ENCODE measurements around the gene VPS13D. TPM values are rescaled to one million over a fixed set of nuclear protein-coding genes. Genes with fewer than 3 reads are reported as not detected.
A peak's percentile ranks its signal among the peaks of the same experiment; 100 is the strongest.

VPS13D gene
- total RNA-seq, 6 experiments from 2014 or later, result 25.9 to 36.9 (median 30.8) TPM

GRCh38 chr1:12439073-12439472, 209.2 kb downstream of the VPS13D start:
- H3K27me3 ChIP-seq, result no peaks in the 10 kb centered on the region
- 48% methylated on average over 3 of the region's 5 CpGs for WGBS (ENCODE audit: insufficient coverage, low coverage, low lambda C conversion rate, missing lambda C conversion rate)
- intact Hi-C loops (cut with DNase I), result no loop called here

GRCh38 chr1:12441414-12442105, 211.7 kb downstream of the VPS13D start:
- no peaks in the 10 kb centered on the region for H3K36me3 ChIP-seq
- ATAC-seq (no peak), DNase-seq (no peak)
- H3K4me3 ChIP-seq, result no peak overlapping the region
- H3K27ac ChIP-seq, result no peak overlapping the region
- H3K27me3 ChIP-seq, result no peaks in the 10 kb centered on the region
- WGBS (ENCODE audit: insufficient coverage, low coverage, low lambda C conversion rate, missing lambda C conversion rate), result 59% methylated on average over 5 of the region's 7 CpGs
- intact Hi-C loops (cut with DNase I), result no loop called here
- no peaks in the 10 kb centered on the region for H3K9me3 ChIP-seq
- TF ChIP-seq POLR2A (IDR thresholded peaks at IDR 0.05), result no peak
- H3K4me1 ChIP-seq, result peaks cover 0 to 14% (median 0%) of the 10 kb centered on the region in 4 donors

More at GRCh38 chr1:12439073-12439472, 209.2 kb downstream of the VPS13D start:
- peaks cover 0 to 23% (median 6%) of the 10 kb centered on the region in 4 donors for H3K4me1 ChIP-seq
- no peaks in the 10 kb centered on the region for H3K9me3 ChIP-seq
- TF ChIP-seq CTCF (IDR thresholded peaks at IDR 0.05) (no peak), POLR2A (IDR thresholded peaks at IDR 0.05) (no peak)
- H3K4me3 ChIP-seq, result no peak overlapping the region
- DNase-seq, result no peak
- ATAC-seq, result peak in 2 of 4 donors; percentile 10 to 21
- H3K27ac ChIP-seq, result no peak overlapping the region
- no peaks in the 10 kb centered on the region for H3K36me3 ChIP-seq

GRCh38 chr1:12442217-12442616, 212.4 kb downstream of the VPS13D start:
- ATAC-seq (no peak), DNase-seq (no peak)
- Histone ChIP-seq H3K27me3 (no peaks in the 10 kb centered on the region), H3K27ac (no peak overlapping the region), H3K9me3 (no peaks in the 10 kb centered on the region), H3K4me3 (no peak overlapping the region), H3K36me3 (no peaks in the 10 kb centered on the region), H3K4me1 (peaks cover 0 to 7% (median 0%) of the 10 kb centered on the region in 4 donors)
- intact Hi-C loops (cut with DNase I), result no loop called here
- TF ChIP-seq POLR2A (IDR thresholded peaks at IDR 0.05) (no peak), CTCF (IDR thresholded peaks at IDR 0.05) (no peak)
- WGBS (ENCODE audit: insufficient coverage, low coverage, low lambda C conversion rate, missing lambda C conversion rate), result 79% methylated on average over 1 of the region's 1 CpG

GRCh38 chr1:12443151-12443550, 213.3 kb downstream of the VPS13D start:
- peaks cover 0 to 8% (median 4%) of the 10 kb centered on the region in 4 donors for H3K4me1 ChIP-seq
- TF ChIP-seq POLR2A (IDR thresholded peaks at IDR 0.05) (no peak), CTCF (IDR thresholded peaks at IDR 0.05) (no peak)
- intact Hi-C loops (cut with DNase I), result no loop called here
- H3K4me3 ChIP-seq, result no peak overlapping the region
- no peak overlapping the region for H3K27ac ChIP-seq
- no peaks in the 10 kb centered on the region for H3K36me3 ChIP-seq
- H3K9me3 ChIP-seq, result no peaks in the 10 kb centered on the region
- DNase-seq (no peak), ATAC-seq (no peak)
- no peaks in the 10 kb centered on the region for H3K27me3 ChIP-seq

- H3K27me3 ChIP-seq, result no peaks in the 10 kb centered on the region
- TF ChIP-seq POLR2A (IDR thresholded peaks at IDR 0.05) (no peak), CTCF (IDR thresholded peaks at IDR 0.05) (no peak)
- intact Hi-C loops (cut with DNase I), result no loop called here
- no peaks in the 10 kb centered on the region for H3K36me3 ChIP-seq
- DNase-seq, result no peak
- 88% methylated on average over 4 of the region's 4 CpGs for WGBS (ENCODE audit: insufficient coverage, low coverage, low lambda C conversion rate, missing lambda C conversion rate)
- peaks cover 0 to 21% (median 10%) of the 10 kb centered on the region in 4 donors for H3K4me1 ChIP-seq
- H3K27ac ChIP-seq, result no peak overlapping the region
- no peak overlapping the region for H3K4me3 ChIP-seq
- H3K9me3 ChIP-seq, result no peaks in the 10 kb centered on the region
- no peak for ATAC-seq
Observed at GRCh38 chr1:12444329-12444841, 214.6 kb downstream of the VPS13D start.

All from right lobe of liver (tissue), 6 donors.